Gastrocnemius medialis (tissue), 4 donors: ENCODE measurements around the gene WFIKKN1. TPM values are rescaled to one million over a fixed set of nuclear protein-coding genes. Genes with fewer than 3 reads are reported as not detected.

Experiments used
- ATAC-seq, 2 donors: fragments of 150-250 bp; one replicate each; pipeline ENCODE4 v1.9.1; 2016
- DNase-seq, 2 donors: peaks; one replicate each; pipeline ENCODE4 v3.0.0-alpha.2; 2019
- H3K27ac ChIP-seq, 4 donors: fragments of 200-600 bp; sonication (generic); 1 replicate in 1 of 4; 2 replicates in 3 of 4; pipeline ENCODE4 v1.5.1; 2016 to 2018; ENCODE audit warnings: mild to moderate bottlenecking in 2 of 4, moderate library complexity in 1 of 4
- H3K27me3 ChIP-seq, 3 donors: fragments of 200-600 bp; sonication (generic) in 2 of 3; 1 replicate in 1 of 3; 2 replicates in 2 of 3; pipeline versions ENCODE4 v1.5.1 to v1.6.0; 2016 to 2019; ENCODE audit warnings: mild to moderate bottlenecking in 1 of 3, moderate library complexity in 1 of 3
- H3K36me3 ChIP-seq, 2 donors: fragments of 200-600 bp; sonication (generic) in 1 of 2; one replicate each; pipeline ENCODE4 v1.5.1; 2017 to 2018
- H3K4me1 ChIP-seq, 2 donors: fragments of 200-600 bp; sonication (generic) in 1 of 2; one replicate each; pipeline ENCODE4 v1.5.1; 2016 to 2017; ENCODE audit warnings: mild to moderate bottlenecking in 2 of 2
- H3K4me3 ChIP-seq, 4 donors: fragments of 200-600 bp; sonication (generic) in 3 of 4; 1 replicate in 1 of 4; 2 replicates in 3 of 4; pipeline ENCODE4 v1.5.1; 2016 to 2019; ENCODE audit warnings: mild to moderate bottlenecking in 2 of 4
- H3K9me3 ChIP-seq, 3 donors: fragments of 200-600 bp; sonication (generic) in 2 of 3; 1 replicate in 1 of 3; 2 replicates in 2 of 3; pipeline ENCODE4 v1.5.1; 2016 to 2019
- CTCF ChIP-seq, 5 experiments: fragments of 450-650 bp in 3 of 5; fragments of 200-600 bp in 2 of 5; sonication (generic) in 2 of 5; IDR thresholded peaks in 4 of 5; conservative IDR thresholded peaks in 1 of 5; 1 replicate in 4 of 5; 2 replicates in 1 of 5; pipeline ENCODE4 v1.5.1; 2016 to 2019; ENCODE audit warnings: antibody characterized with exemption in 5 of 5, mild to moderate bottlenecking in 3 of 5, moderate library complexity in 3 of 5
- POLR2A ChIP-seq, 2 donors: fragments of 450-650 bp; IDR thresholded peaks; one replicate each; pipeline ENCODE4 v1.6.1; 2017; ENCODE audit warnings: antibody characterized with exemption in 2 of 2, mild to moderate bottlenecking in 2 of 2, moderate library complexity in 2 of 2
- in situ Hi-C, 4 donors: fragments of 200-750 bp; cut with MboI; loops; one replicate each; pipeline versions ENCODE4 v1.15.0 to v1.8.0; 2017; ENCODE audit warnings: low sequenced_read_pairs in 4 of 4
- intact Hi-C: fragments of 100-400 bp; cut with DNase I; formaldehyde crosslinking; loops from one replicate; pipeline ENCODE4 v1.15.1; 2023; ENCODE audit warnings: low total_unique reads
- total RNA-seq, 4 donors: library from RNA; depleted of rRNA; stranded (reverse); fragments of >200 nt; gene quantifications; one replicate each; pipeline versions ENCODE4 v1.1.0 to v1.2.3, GENCODE V29; 2016

Gene WFIKKN1
- total RNA-seq, 4 donors from 2014 or later: 0.12 to 3.2 (median 1.3) TPM

- Histone ChIP-seq H3K4me1 (no peaks in the 10 kb centered on the region), H3K27me3 (no peaks in the 10 kb centered on the region), H3K36me3 (no peaks in the 10 kb centered on the region), H3K9me3 (no peaks in the 10 kb centered on the region), H3K27ac (no peak overlapping the region), H3K4me3 (no peak overlapping the region)
- in situ Hi-C loops: no loop called here
- intact Hi-C loops: no loop called here
- TF ChIP-seq CTCF (IDR thresholded peaks at IDR 0.05 in 4 of 5, conservative IDR thresholded peaks at IDR 0.05 in 1 of 5) (no peak), POLR2A (IDR thresholded peaks at IDR 0.05) (no peak)
- DNase-seq (no peak), ATAC-seq (no peak)
Measured at GRCh38 chr16:619476-620100, 11.2 kb upstream of the WFIKKN1 start.

DNA sequence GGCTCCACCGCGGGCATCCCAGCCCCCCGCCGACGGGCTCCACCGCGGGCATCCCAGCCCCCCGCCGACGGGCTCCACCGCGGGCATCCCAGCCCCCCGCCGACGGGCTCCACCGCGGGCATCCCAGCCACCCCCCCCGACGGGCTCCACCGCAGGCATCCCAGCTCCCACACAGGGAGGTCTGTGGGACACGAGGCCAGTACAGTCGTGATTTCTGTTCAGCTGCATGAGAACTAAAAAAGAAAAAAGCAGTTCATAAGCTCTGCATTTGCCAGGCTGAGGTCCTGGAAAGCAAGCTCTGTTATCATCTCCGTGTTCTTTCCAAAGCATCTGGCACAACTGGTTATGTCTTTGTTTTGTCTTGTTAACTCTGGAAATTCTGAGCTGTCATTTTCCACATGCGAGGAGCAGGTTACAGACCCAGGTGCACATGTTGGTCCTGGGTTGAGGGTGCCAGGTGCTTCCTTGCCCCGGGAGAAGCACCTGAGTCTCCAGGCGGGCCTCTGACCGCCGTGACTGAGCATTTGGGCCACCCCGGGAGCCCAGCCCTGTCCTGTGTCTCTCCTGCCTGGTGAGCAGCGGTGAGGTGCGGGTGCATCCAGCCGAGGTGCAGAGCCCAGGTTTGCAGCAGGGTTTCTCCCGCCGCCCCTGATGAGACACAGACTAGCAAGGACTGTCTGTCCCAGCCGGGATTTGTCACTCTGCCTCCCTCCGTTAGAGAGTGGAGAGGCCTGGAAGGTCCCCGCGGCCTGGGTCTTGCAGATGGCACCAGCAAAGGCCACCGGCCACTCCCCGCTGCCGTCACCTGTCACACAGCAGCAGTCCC is 9.9 kb upstream of the WFIKKN1 start:
- in situ Hi-C loops (no loop called here), intact Hi-C loops (no loop called here)
- H3K27me3 ChIP-seq: no peaks in the 10 kb centered on the region
- no peak overlapping the region for H3K4me3 ChIP-seq
- DNase-seq (no peak), ATAC-seq (no peak)
- TF ChIP-seq POLR2A (IDR thresholded peaks at IDR 0.05) (no peak), CTCF (IDR thresholded peaks at IDR 0.05 in 4 of 5, conservative IDR thresholded peaks at IDR 0.05 in 1 of 5) (no peak)
- no peak overlapping the region for H3K27ac ChIP-seq
- H3K4me1 ChIP-seq: no peaks in the 10 kb centered on the region
- H3K36me3 ChIP-seq: peaks cover 0 to 5% of the 10 kb centered on the region in 2 donors
- H3K9me3 ChIP-seq: no peaks in the 10 kb centered on the region

- Histone ChIP-seq H3K9me3 (no peaks in the 10 kb centered on the region), H3K27ac (no peak overlapping the region), H3K4me1 (no peaks in the 10 kb centered on the region), H3K4me3 (no peak overlapping the region), H3K27me3 (no peaks in the 10 kb centered on the region), H3K36me3 (peaks cover 0 to 11% of the 10 kb centered on the region in 2 donors)
- in situ Hi-C loops (no loop called here), intact Hi-C loops (no loop called here)
- DNase-seq: no peak
- TF ChIP-seq POLR2A (IDR thresholded peaks at IDR 0.05) (no peak), CTCF (IDR thresholded peaks at IDR 0.05 in 4 of 5, conservative IDR thresholded peaks at IDR 0.05 in 1 of 5) (no peak)
- no peak for ATAC-seq
Measured at GRCh38 chr16:621526-622105, 9.2 kb upstream of the WFIKKN1 start.

- H3K9me3 ChIP-seq: no peaks in the 10 kb centered on the region
- intact Hi-C loops: no loop called here
- DNase-seq: no peak
- no peak overlapping the region for H3K4me3 ChIP-seq
- in situ Hi-C loops: no loop called here
- ATAC-seq: no peak
- peaks cover 0 to 7% of the 10 kb centered on the region in 2 donors for H3K4me1 ChIP-seq
- H3K27ac ChIP-seq: no peak overlapping the region
- peaks cover 0 to 11% of the 10 kb centered on the region in 2 donors for H3K36me3 ChIP-seq
- TF ChIP-seq POLR2A (IDR thresholded peaks at IDR 0.05) (no peak), CTCF (IDR thresholded peaks at IDR 0.05 in 4 of 5, conservative IDR thresholded peaks at IDR 0.05 in 1 of 5) (no peak)
- H3K27me3 ChIP-seq: no peaks in the 10 kb centered on the region
Measured at GRCh38 chr16:622920-623280, 7.9 kb upstream of the WFIKKN1 start.
